ENCODE data around the gene IL6. TPM values are rescaled to one million over a fixed set of nuclear protein-coding genes. Genes with fewer than 3 reads are reported as not detected.

The IL6 gene
- total and polyA plus RNA-seq, 2 of the 8 experiments (the other 6 are each of a cell fraction or from before 2014, with no cell fraction given) = 0.12 to 0.41 TPM

DNA sequence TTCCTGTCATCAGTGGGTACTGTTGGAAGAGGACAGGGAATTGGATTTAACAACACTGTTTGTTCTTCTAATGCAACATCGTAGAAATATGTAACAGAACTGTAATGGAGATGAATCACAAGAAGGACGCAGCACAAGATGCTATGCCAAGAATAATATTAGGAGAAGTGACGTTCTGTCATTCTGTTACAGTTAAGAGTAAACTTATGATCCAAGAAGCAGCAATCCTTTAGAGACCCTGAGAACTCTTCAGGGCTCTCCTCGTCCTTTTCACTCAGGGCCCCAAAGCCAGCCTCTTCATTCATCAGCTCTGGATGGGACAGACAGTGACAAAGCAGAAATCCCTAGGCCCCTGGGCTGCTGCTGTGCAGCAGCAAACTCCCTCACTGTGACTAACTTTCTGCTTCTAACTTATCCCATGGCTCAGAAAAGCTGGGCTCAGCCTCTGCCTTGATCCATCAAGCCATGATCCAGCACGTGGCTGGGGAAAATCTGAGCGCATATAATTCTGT lies 8.7 kb upstream of the IL6 start (continued):
- TF ChIP-seq, protein P1, sequence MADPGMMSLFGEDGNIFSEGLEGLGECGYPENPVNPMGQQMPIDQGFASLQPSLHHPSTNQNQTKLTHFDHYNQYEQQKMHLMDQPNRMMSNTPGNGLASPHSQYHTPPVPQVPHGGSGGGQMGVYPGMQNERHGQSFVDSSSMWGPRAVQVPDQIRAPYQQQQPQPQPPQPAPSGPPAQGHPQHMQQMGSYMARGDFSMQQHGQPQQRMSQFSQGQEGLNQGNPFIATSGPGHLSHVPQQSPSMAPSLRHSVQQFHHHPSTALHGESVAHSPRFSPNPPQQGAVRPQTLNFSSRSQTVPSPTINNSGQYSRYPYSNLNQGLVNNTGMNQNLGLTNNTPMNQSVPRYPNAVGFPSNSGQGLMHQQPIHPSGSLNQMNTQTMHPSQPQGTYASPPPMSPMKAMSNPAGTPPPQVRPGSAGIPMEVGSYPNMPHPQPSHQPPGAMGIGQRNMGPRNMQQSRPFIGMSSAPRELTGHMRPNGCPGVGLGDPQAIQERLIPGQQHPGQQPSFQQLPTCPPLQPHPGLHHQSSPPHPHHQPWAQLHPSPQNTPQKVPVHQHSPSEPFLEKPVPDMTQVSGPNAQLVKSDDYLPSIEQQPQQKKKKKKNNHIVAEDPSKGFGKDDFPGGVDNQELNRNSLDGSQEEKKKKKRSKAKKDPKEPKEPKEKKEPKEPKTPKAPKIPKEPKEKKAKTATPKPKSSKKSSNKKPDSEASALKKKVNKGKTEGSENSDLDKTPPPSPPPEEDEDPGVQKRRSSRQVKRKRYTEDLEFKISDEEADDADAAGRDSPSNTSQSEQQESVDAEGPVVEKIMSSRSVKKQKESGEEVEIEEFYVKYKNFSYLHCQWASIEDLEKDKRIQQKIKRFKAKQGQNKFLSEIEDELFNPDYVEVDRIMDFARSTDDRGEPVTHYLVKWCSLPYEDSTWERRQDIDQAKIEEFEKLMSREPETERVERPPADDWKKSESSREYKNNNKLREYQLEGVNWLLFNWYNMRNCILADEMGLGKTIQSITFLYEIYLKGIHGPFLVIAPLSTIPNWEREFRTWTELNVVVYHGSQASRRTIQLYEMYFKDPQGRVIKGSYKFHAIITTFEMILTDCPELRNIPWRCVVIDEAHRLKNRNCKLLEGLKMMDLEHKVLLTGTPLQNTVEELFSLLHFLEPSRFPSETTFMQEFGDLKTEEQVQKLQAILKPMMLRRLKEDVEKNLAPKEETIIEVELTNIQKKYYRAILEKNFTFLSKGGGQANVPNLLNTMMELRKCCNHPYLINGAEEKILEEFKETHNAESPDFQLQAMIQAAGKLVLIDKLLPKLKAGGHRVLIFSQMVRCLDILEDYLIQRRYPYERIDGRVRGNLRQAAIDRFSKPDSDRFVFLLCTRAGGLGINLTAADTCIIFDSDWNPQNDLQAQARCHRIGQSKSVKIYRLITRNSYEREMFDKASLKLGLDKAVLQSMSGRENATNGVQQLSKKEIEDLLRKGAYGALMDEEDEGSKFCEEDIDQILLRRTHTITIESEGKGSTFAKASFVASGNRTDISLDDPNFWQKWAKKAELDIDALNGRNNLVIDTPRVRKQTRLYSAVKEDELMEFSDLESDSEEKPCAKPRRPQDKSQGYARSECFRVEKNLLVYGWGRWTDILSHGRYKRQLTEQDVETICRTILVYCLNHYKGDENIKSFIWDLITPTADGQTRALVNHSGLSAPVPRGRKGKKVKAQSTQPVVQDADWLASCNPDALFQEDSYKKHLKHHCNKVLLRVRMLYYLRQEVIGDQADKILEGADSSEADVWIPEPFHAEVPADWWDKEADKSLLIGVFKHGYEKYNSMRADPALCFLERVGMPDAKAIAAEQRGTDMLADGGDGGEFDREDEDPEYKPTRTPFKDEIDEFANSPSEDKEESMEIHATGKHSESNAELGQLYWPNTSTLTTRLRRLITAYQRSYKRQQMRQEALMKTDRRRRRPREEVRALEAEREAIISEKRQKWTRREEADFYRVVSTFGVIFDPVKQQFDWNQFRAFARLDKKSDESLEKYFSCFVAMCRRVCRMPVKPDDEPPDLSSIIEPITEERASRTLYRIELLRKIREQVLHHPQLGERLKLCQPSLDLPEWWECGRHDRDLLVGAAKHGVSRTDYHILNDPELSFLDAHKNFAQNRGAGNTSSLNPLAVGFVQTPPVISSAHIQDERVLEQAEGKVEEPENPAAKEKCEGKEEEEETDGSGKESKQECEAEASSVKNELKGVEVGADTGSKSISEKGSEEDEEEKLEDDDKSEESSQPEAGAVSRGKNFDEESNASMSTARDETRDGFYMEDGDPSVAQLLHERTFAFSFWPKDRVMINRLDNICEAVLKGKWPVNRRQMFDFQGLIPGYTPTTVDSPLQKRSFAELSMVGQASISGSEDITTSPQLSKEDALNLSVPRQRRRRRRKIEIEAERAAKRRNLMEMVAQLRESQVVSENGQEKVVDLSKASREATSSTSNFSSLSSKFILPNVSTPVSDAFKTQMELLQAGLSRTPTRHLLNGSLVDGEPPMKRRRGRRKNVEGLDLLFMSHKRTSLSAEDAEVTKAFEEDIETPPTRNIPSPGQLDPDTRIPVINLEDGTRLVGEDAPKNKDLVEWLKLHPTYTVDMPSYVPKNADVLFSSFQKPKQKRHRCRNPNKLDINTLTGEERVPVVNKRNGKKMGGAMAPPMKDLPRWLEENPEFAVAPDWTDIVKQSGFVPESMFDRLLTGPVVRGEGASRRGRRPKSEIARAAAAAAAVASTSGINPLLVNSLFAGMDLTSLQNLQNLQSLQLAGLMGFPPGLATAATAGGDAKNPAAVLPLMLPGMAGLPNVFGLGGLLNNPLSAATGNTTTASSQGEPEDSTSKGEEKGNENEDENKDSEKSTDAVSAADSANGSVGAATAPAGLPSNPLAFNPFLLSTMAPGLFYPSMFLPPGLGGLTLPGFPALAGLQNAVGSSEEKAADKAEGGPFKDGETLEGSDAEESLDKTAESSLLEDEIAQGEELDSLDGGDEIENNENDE (IDR thresholded peaks at IDR 0.05; ENCODE audit: insufficient replicate concordance, low read length) = no peak
- TF ChIP-seq ZNF274 (IDR thresholded peaks at IDR 0.05; ENCODE audit: borderline replicate concordance, extremely low read depth, low read length) (no peak), BCL11A (IDR thresholded peaks at IDR 0.05; ENCODE audit: low read depth in 2 of 2, low read length in 2 of 2) (no peak), TAF1 (IDR thresholded peaks at IDR 0.05; ENCODE audit: low read depth, low read length) (no peak), KDM1A (IDR thresholded peaks at IDR 0.05; ENCODE audit: borderline replicate concordance, low read length) (no peak), BRCA1 (IDR thresholded peaks at IDR 0.05; ENCODE audit: low read depth, low read length) (no peak)
